ENCODE data around the gene PDSS1.
"Not testable (repeated sequence)": the region's sequence is repeated elsewhere in the genome, so short reads cannot be mapped to it uniquely, and the experiment has no call there.

Gene PDSS1

DNA sequence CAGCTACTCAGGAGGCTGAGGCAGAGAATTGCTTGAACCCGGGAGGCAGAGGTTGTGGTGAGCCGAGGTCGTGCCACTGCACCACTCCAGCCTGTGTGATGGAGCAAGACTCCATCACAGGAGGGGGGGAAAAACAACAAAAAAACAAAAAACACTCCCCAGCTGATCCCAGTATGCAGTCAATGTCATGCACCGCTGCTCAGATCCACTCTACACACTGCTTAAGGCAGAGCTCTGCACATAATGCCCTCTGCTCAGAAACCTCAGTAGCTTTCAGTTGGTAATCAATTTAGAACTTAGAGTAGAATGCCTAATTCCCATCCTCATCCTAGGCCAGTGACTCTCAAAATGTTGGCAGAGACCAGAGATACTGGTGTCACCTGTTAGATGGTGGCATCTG, 43.9 kb downstream of the PDSS1 start:
- DNase-seq: no peak

DNA sequence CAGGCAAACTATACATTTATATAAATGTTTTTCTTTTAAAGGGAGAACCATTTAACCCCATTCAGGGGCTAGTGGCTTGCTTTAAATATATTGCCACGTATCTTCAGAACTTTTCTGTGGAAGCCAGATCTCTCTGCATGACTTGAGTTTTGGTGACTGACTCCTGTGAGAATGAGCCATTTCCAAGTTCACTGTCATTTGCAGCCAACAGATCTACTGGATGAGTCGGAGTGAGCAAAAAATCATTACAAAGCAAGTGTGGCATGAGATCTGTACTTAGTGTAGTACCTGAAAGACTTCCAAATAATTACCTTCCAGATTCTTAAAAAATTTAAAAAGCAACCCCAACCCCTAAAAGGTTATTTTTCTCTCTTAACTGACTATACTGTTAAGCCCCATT, 45.6 kb downstream of the PDSS1 start:
- peak in 1 of 4 experiments; percentile 17 for DNase-seq

DNA sequence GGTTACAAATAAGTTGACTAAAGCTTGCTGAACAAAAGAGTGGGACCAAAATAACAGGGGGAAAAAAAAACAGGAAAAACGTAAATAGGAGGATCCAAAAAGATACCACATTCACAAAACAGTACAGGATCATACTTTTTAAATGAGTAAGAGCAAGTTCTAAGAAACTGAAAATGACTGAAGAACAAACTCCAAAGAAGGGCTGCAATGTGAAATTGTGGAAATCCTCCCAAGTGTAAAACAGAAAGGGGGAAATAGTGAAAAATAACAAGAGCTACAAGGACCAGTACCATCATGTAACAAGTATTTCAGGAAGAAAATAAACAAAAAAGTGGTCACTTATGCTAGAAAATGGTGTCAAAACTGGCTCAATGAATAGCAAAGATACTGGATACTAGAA, 46.3 kb downstream of the PDSS1 start:
- no peak for DNase-seq

DNA sequence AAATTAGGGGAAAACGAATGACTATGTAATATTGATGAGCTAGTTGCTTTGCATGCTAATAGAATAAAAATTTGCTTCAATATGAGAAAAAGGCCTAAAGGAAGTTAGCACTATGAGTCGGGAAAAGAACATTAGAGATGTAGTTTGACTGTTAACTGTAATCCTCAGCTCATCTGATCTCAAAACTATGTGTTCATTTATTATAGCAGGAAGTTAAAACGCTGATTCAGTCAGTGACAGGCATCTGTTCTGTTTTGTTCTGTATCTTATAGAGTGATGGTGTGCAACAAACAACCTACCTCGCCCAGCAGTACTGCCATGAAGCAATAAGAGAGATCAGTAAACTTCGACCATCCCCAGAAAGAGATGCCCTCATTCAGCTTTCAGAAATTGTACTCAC, 48.6 kb downstream of the PDSS1 start:
- peak; percentile 13 to 70 (median 51) for DNase-seq

DNA sequence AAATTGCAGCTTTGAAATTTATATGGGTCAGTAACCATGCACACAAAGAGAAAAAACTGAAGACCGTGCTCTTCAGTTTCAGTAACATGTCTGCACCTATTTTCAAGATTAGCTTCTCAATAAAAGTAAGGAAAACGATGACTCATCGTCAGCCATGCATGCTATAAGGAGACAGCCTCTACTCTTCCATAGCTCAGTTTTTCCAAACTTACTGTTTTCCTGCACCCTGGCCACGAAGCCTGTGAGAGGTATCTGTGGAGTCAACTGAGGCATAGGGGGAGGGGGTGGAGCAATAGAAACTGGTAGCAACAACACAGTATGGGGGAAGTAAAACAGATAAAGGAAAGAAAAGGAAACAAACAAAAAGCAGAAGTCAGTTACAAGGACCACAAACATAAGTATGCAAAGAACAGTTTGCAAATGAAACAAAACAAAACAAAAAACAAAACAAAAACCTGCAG, 58.0 kb downstream of the PDSS1 start:
- peak in 3 of 4 experiments; percentile 12 to 48 (median 43) for DNase-seq

DNA sequence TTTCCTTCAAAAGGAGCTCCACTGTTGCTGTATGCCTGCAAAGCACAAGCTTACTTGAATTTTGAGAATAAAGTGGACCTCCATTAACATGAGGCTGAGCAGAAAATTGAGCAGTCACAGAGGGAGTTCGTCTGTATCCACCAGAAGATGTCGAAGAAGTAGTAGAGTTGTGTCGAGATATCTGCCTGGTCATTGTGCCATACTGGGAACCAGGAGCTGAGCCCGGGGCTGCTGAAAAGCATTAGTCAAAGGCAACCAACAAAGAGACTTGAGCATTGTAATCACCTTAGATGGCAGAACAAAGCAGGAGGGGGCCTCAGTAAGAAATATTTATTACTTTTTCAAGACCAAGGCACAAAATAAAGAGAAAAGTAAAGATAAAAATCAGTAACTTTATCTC, 61.5 kb downstream of the PDSS1 start:
- DNase-seq: no peak

DNA sequence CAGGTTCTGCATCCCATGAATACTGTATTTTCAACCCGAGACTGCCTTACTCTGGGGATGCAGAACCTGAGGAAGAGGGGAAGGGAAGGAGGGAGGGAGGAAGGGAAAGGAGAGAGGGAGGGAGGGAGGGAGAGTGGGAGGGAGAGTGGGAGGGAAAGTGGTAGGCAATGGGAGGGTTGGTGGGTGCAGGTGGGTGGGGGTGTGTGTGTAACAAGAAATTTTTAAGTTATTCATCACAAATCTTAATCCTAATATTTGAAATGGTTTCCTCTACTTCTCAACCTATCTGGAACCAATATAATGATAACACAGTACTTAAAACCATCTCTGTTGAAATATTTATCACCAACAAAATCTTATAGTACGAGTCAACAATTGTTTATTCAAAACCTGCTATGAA, 68.0 kb downstream of the PDSS1 start:
- DNase-seq: no peak

DNA sequence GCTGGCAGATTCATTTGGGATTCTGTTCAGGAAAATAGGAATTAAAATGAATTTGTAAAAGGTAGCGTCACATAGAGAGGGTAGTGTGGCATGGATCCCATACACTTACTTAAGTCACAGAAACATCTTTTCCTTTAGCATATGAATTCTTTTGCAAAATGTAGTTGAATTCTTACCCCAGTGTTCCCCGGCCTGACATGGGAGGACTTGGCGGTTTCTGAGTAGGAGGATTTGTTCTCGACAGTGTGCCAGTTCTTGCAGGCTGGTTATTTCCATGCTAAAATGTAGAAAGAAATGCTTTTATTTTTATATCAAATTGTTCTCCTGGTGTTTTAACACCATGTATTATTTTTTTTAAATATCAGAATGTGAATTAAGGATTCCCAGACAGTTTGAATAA, 72.6 kb downstream of the PDSS1 start:
- DNase-seq: no peak

DNA sequence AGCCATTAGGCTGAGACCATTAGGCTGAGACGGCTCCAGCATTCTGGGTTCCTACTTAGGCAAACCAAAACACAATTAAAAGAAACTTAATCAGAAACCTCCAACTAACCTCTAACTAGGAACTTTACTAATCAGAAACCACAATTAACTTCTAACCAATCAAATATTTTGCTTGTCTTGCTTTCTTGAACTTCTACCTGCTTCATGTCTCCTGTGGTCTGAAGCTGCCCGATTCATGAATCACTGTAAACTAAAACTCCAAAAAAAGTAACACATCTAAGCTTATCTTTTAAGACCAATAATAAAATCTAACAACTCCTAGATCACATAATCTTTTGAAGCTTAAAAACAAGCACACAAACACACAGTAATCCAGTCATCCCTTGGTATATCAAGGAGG, 76.1 kb downstream of the PDSS1 start:
- no peak for DNase-seq

DNA sequence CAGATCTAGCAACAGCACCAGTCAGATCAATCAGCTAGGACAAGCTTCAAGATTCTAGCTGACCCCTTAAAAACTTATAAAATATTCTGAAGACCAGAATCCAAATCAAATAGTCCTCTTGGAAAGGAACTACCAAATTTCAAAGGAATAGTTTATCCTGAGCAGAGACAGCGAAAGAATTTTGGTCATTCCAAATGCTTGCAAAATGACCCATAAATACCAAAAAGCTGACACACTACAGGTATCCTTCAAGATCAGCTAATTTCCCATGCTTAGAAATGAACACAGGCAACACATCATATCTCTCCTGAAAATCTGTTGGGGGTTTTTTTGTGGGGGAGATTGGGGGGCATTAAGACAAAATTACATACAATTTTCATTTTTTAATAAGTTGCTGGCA, 78.8 kb downstream of the PDSS1 start:
- DNase-seq: no peak

DNA sequence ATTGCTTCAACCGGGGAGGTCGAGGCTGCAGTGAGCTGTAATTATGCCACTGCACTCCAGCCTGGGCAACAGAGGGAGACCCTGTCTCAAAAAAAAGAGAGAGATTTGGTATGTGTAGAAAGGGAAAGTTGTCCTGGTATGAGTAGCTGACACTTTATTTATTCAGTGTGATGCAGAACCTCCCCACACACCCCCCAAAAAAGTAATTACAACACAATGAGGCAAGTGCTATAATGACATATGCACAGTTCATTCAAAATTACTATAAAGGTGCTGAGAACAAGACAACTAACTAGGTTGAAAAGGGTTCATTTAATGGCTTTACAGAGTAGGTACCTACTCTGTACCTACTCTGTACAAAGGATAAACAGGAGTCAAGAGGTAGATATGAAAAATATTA, 80.2 kb downstream of the PDSS1 start:
- DNase-seq: no peak

DNA sequence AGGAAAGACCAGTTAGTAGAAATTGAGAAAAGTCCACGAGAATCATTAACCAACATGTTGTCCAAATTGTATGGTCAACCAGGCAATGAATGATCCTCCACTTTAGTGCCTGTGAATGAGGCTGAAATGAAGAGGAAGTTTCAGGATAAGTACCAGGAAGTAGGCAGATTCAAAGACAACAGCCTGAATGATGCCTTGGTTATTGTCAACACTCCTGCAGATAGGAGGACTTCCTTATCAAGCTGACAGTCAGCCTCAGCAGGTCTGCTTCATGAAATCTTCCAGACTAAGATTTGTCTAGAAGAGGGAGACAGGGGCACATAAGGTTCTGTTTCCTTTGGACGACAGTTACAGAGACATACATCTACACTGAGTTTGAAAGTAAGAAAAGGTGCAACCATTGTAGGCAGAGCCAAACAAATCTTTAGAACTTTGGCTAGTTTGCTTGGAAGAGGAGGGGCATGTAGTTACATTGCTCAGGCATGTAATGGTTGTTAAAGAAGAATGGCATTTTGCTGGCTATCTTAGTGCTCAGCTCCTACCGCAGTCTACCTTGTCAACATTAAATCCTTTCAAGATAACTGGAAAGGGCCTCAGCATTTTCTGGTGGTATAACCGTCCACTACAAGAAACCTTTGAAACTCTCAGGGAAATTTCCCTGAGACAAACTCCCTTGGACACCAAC, 81.8 kb downstream of the PDSS1 start:
- peak; percentile 40 to 67 (median 64) for DNase-seq

DNA sequence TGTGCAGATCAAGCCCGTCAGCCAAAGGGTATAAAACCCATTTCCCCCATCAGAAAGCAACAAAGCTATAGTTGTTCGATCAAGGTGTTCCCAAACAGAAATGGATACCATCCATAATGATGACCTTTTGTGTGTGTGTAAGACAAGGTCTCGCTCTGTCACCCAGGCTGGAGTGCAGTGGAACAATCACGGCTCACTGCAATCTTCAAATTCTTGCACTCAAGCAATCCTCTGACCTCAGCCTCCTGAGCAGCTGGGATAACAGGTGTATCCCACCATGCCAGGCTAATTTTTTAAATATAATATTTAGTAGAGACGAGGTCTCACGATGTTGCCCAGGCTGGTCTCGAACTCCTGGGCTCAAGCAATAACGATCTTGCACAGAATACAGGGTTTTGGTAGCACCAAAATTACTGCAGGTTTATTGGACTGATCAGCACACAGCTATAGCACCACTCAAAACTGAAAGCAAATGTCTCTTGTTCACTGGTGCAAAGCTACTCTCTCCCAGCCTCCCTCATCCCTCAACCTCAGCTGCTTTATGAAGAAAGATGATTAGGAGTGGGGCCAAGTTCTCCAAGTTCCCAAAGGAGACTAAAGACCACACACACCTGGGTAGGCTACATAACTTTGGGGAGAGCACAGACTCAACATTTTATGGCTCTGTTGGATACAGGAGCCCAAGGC, 82.7 kb downstream of the PDSS1 start:
- no peak for DNase-seq

DNA sequence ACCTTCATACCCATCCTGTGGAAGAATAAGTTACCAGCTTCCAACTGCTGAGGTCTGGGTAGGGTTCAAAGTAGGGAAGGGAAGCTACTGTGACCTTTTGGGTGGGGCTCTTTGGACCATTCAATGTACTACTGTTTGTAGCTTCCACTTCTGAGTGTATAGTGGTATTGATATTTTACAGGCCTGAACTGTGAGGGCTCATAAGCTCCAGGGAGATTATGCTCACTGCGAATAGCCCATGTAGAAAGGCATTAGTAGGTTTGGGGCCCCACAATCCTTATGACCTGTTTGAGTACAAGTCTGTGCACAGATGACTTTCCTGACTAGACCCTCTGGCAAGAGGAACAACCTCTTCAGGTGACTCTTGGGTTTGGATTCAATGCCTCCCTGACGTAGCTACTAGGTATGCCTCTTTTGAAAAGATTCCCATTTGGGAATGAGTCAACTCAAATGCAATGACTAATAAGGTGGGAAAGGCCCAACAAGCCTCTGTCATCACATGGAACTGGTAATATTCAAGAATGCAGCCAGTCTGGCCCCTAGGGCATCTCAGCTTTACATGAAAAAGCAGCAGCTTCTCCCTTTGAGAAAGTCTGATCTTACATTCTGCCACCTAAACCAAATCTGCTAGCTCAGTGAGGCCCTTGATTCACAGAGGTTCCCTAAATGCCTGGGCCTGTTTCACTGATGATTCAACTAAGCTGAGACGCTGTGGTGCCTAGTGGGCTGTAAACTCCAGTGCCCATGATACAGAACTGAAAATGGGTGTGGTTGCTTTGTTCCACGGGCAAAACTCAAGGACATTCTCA, 83.5 kb downstream of the PDSS1 start:
- peak; percentile 72 to 88 (median 78) for DNase-seq

DNA sequence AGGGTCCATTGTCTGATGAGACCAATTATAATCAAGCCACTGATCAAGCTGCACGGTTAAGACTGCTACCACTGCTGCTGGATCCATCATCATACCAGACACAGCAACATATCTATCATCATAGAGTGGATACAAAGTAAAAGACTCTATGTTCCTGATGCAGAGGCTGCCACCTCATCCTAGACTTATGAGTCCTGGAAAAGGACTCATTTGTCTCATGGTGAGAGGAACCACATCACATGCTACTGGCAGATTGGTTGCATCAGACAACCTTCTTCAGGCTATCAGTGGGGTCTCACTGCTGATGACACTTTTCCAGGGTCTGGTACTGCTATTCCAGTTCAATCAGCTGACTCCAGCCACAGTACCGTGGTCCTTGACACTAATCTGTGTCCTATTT, 84.3 kb downstream of the PDSS1 start:
- peak; percentile 30 to 58 (median 46) for DNase-seq

DNA sequence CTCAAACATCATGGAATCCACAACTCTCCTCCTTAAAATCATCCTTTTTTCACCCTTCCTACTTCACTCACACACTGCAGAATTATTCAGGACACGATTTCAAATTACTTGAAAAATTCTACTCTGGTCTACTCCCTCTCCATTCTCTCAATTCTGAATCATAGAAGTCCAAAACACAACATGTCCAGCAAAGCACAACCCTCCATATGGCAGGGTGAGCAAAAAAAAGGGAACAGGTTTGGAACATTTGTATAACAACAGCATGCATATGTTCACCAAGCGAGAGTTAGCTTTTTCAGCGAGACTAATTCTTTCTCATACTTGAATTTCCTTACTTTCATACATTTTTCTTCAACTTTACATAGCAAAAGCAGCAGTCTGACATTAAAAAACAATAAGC, 89.9 kb downstream of the PDSS1 start:
- no peak for DNase-seq

DNA sequence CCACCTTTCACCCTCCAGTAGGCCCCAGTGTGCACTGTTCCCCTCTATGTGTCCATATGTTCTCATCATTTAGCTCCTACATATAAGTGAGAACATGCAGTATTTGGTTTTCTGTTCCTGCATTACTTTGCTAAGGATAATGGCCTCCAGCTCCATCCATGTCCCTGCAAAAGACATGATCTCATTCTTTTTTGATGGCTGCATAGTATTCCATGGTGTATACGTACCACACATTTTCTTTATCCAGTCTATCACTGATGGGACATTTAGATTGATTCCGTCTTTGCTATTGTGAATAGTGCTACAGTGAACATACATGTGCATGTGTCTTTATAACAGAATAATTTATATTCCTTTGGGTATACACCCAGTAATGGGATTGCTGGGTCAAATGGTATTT, 92.3 kb downstream of the PDSS1 start:
- DNase-seq: not testable (repeated sequence)

DNA sequence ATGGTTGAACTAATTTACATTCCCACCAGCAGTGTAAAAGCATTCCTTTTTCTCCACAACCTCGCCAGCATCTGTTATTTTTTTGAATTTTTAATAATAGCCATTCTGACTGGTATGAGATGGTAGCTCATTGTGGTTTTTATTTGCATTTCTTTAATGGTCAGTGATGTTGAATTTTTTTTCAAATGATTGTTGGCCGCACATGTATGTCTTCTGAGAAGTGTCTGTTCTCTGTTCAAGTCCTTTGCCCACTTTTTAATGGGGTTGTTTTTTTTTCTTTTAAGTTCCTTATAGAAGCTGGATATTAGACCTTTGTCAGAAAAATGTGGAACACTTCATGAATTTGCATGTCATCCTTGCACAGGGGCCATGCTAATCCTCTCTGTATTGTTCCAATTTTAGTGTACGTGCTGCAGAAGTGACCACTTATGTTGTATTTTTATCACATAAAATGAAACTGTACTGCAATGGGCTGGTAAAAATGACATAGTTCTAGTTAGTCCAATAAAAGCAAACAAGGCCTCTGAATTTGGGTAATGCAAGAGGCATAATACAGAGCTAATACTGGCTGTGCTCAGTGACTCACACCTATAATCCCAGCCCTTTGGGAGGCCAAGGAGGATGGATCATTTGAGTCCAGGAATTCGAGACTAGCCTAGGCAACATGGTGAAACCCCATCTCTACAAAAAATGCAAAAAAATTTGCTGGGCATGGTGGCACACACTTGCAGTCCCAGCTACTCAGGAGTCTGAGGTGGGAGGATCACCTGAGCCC, 92.9 kb downstream of the PDSS1 start:
- DNase-seq: no peak

DNA sequence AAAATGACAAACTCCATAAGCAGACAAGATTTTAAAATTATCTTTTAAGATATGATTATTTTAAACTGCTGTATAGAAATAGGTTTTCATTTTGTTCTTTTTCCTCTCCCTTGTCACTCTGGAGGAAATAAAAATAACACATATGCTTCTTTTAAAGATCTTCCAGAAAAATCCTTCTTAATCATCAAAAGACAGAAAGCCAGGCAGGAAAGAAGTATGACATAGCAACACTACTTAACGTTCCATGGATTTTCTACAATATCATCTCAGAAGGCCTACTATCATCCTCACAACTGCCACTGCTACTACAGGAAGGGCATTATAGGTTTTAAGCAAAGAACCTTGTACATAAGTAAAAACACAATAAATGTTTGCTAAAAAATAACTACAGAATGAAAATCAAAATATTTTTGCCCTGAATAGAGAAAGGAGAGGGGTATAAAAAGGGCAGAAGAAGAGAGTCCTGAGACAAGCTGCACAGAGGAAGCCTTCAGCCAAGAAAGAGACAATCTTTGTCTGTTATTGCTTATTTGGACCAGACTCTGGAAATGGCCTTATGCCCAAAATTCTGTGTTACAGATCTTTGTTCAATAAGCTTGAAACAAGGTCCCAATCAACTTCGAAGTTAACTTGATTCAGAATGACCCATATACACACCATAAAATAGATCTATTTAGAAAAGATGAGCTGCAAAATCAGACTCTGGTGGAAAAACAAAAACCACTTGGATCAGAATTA, 95.4 kb downstream of the PDSS1 start:
- DNase-seq: no peak
